Skeletal muscle tissue (tissue), 4 donors: ENCODE data around the gene MARCHF6. TPM values are rescaled to one million over a fixed set of nuclear protein-coding genes. Genes with fewer than 3 reads are reported as not detected.
A peak's percentile ranks its signal among the peaks of the same experiment; 100 is the strongest.
"Not testable (repeated sequence)": the region's sequence is repeated elsewhere in the genome, so short reads cannot be mapped to it uniquely, and the experiment has no call there.

Experiments used
- H3K27ac ChIP-seq: one replicate; pipeline ENCODE4 v1.7.0; 2013; ENCODE audit warnings: mild to moderate bottlenecking, low read depth, low read length, inconsistent platforms
- H3K27me3 ChIP-seq, 3 donors: one replicate each; pipeline ENCODE4 v1.7.0; 2013; ENCODE audit warnings: low read length in 3 of 3; ENCODE audit not compliant: control insufficient read depth in 3 of 3, insufficient read depth in 3 of 3
- H3K36me3 ChIP-seq, 3 donors: one replicate each; pipeline ENCODE4 v1.7.0; 2013; ENCODE audit warnings: low read length in 3 of 3; ENCODE audit not compliant: control insufficient read depth in 3 of 3, insufficient read depth in 3 of 3
- H3K4me1 ChIP-seq, 3 donors: one replicate each; pipeline ENCODE4 v1.7.0; 2013; ENCODE audit warnings: low read length in 3 of 3, mild to moderate bottlenecking in 3 of 3; ENCODE audit not compliant: control insufficient read depth in 3 of 3, insufficient read depth in 3 of 3
- H3K4me3 ChIP-seq, 3 donors: one replicate each; pipeline ENCODE4 v1.7.0; 2013; ENCODE audit warnings: low read length in 3 of 3
- H3K9ac ChIP-seq, 3 donors: one replicate each; pipeline ENCODE4 v1.7.0; 2013; ENCODE audit warnings: low read length in 3 of 3, mild to moderate bottlenecking in 3 of 3, moderate library complexity in 2 of 3, low read depth in 1 of 3
- H3K9me3 ChIP-seq, 3 donors: one replicate each; pipeline ENCODE4 v1.7.0; 2013; ENCODE audit warnings: low read length in 3 of 3; ENCODE audit not compliant: control insufficient read depth in 3 of 3
- total RNA-seq: library from RNA; depleted of rRNA; stranded (reverse); fragments of >200 nt; gene quantifications from one replicate; pipeline ENCODE4 v1.2.3, GENCODE V29; 2014
- donor health status: Osteomylitis.

The MARCHF6 gene
- total RNA-seq, 1 donor from 2014 or later: 110 TPM

GRCh38 chr5:10344461-10345106, 8.9 kb upstream of the MARCHF6 start:
- H3K27me3 ChIP-seq, H3K9me3 ChIP-seq, H3K27ac ChIP-seq, H3K36me3 ChIP-seq, H3K4me1 ChIP-seq, H3K4me3 ChIP-seq, H3K9ac ChIP-seq: not testable (repeated sequence)

- Histone ChIP-seq H3K9ac (no peak overlapping the region), H3K36me3 (no peaks in the 10 kb centered on the region), H3K4me3 (no peak overlapping the region), H3K9me3 (no peaks in the 10 kb centered on the region), H3K27ac (no peak overlapping the region), H3K4me1 (peaks cover 5 to 10% (median 7%) of the 10 kb centered on the region in 3 donors), H3K27me3 (no peaks in the 10 kb centered on the region)
These were observed 5.2 kb upstream of the MARCHF6 start for GRCh38 chr5:10348258-10348657.

GRCh38 chr5:10351199-10351905, 2.1 kb upstream of the MARCHF6 start:
- Histone ChIP-seq H3K9ac (no peak overlapping the region), H3K36me3 (no peaks in the 10 kb centered on the region), H3K27me3 (no peaks in the 10 kb centered on the region), H3K9me3 (no peaks in the 10 kb centered on the region), H3K4me1 (peaks cover 7 to 19% (median 14%) of the 10 kb centered on the region in 3 donors), H3K27ac (no peak overlapping the region), H3K4me3 (no peak overlapping the region)

- Histone ChIP-seq H3K9ac (no peak overlapping the region), H3K4me3 (no peak overlapping the region), H3K4me1 (peaks cover 7 to 22% (median 14%) of the 10 kb centered on the region in 3 donors), H3K36me3 (no peaks in the 10 kb centered on the region), H3K27ac (peak overlapping the region; percentile 98), H3K9me3 (no peaks in the 10 kb centered on the region), H3K27me3 (no peaks in the 10 kb centered on the region)
These were observed 1.6 kb upstream of the MARCHF6 start for GRCh38 chr5:10351919-10352318.

- no peaks in the 10 kb centered on the region for H3K9me3 ChIP-seq
- H3K9ac ChIP-seq: peak overlapping the region; percentile 90 to 96 (median 94)
- H3K4me1 ChIP-seq: peaks cover 11 to 27% (median 20%) of the 10 kb centered on the region in 3 donors
- H3K4me3 ChIP-seq: peak overlapping the region; percentile 85 to 92 (median 86)
- H3K36me3 ChIP-seq: no peaks in the 10 kb centered on the region
- H3K27ac ChIP-seq: peak overlapping the region; percentile 98
- H3K27me3 ChIP-seq: no peaks in the 10 kb centered on the region
These were observed 860 bp upstream of the MARCHF6 start for GRCh38 chr5:10352430-10353240.

GRCh38 chr5:10354048-10354872, 765 bp downstream of the MARCHF6 start:
- peaks cover 17 to 34% (median 31%) of the 10 kb centered on the region in 3 donors for H3K4me1 ChIP-seq

GRCh38 chr5:10355071-10355889, 1.8 kb downstream of the MARCHF6 start:
- Histone ChIP-seq H3K27me3 (no peaks in the 10 kb centered on the region), H3K4me3 (peak overlapping the region; percentile 86 to 92 (median 90)), H3K4me1 (peaks cover 17 to 35% (median 31%) of the 10 kb centered on the region in 3 donors), H3K36me3 (no peaks in the 10 kb centered on the region), H3K9ac (peak overlapping the region; percentile 80 to 96 (median 90)), H3K9me3 (no peaks in the 10 kb centered on the region), H3K27ac (peak overlapping the region; percentile 98)

More at GRCh38 chr5:10354048-10354872, 765 bp downstream of the MARCHF6 start:
- Histone ChIP-seq H3K9ac (peak overlapping the region; percentile 80 to 96 (median 90)), H3K4me3 (peak overlapping the region; percentile 86 to 92 (median 90)), H3K9me3 (no peaks in the 10 kb centered on the region), H3K36me3 (no peaks in the 10 kb centered on the region), H3K27me3 (no peaks in the 10 kb centered on the region), H3K27ac (peak overlapping the region; percentile 98)

GRCh38 chr5:10358999-10359398, 5.5 kb downstream of the MARCHF6 start:
- H3K9me3 ChIP-seq: no peaks in the 10 kb centered on the region

GRCh38 chr5:10360686-10361085, 7.2 kb downstream of the MARCHF6 start:
- Histone ChIP-seq H3K27me3 (no peaks in the 10 kb centered on the region), H3K36me3 (no peaks in the 10 kb centered on the region), H3K9ac (no peak overlapping the region), H3K4me3 (no peak overlapping the region), H3K4me1 (peaks cover 16 to 38% (median 27%) of the 10 kb centered on the region in 3 donors), H3K9me3 (no peaks in the 10 kb centered on the region), H3K27ac (no peak overlapping the region)

More at GRCh38 chr5:10358999-10359398, 5.5 kb downstream of the MARCHF6 start:
- Histone ChIP-seq H3K4me1 (peaks cover 11 to 36% (median 30%) of the 10 kb centered on the region in 3 donors), H3K9ac (no peak overlapping the region), H3K4me3 (no peak overlapping the region), H3K27me3 (no peaks in the 10 kb centered on the region), H3K27ac (no peak overlapping the region), H3K36me3 (no peaks in the 10 kb centered on the region)
